Activated T-cell treated with anti-CD3 and anti-CD28 coated beads, Interleukin-2, amount 50 U/mL, for 24 hours (primary cell): ENCODE data around the gene MAGI1.

ENCODE experiments used
- DNase-seq: peaks from one replicate; pipeline ENCODE4 v3.0.0-alpha.2; 2020
- H3K27ac Mint-ChIP-seq: 2 replicates; pipeline ENCODE4 v1.8.0; 2020; ENCODE audit warnings: mild to moderate bottlenecking, mixed read lengths
- H3K27me3 Mint-ChIP-seq: 2 replicates; pipeline ENCODE4 v1.8.0; 2020; ENCODE audit warnings: mixed read lengths
- H3K36me3 Mint-ChIP-seq: 2 replicates; pipeline ENCODE4 v1.8.0; 2020; ENCODE audit warnings: low read depth, mixed read lengths
- H3K4me1 Mint-ChIP-seq: 2 replicates; pipeline ENCODE4 v1.8.0; 2020; ENCODE audit warnings: low read depth, mixed read lengths
- H3K4me3 Mint-ChIP-seq: 2 replicates; pipeline ENCODE4 v1.8.0; 2020; ENCODE audit warnings: mild to moderate bottlenecking, moderate library complexity, mixed read lengths
- H3K9me3 Mint-ChIP-seq: 2 replicates; pipeline ENCODE4 v1.8.0; 2020; ENCODE audit warnings: mixed read lengths

The MAGI1 gene

GRCh38 chr3:65819896-65820295 lies 218.8 kb downstream of the MAGI1 start:
- no peaks in the 10 kb centered on the region for H3K4me1 Mint-ChIP-seq
- H3K36me3 Mint-ChIP-seq = no peaks in the 10 kb centered on the region
- H3K4me3 Mint-ChIP-seq = no peak overlapping the region
- H3K27me3 Mint-ChIP-seq = no peaks in the 10 kb centered on the region
- no peaks in the 10 kb centered on the region for H3K9me3 Mint-ChIP-seq
- H3K27ac Mint-ChIP-seq = no peak overlapping the region
- no peak for DNase-seq

GRCh38 chr3:65817553-65818126 lies 221.1 kb downstream of the MAGI1 start:
- no peaks in the 10 kb centered on the region for H3K9me3 Mint-ChIP-seq
- H3K27me3 Mint-ChIP-seq = no peaks in the 10 kb centered on the region
- DNase-seq = no peak
- H3K4me3 Mint-ChIP-seq = no peak overlapping the region
- no peaks in the 10 kb centered on the region for H3K4me1 Mint-ChIP-seq
- no peak overlapping the region for H3K27ac Mint-ChIP-seq
- no peaks in the 10 kb centered on the region for H3K36me3 Mint-ChIP-seq

- Mint-ChIP-seq H3K9me3 (no peaks in the 10 kb centered on the region), H3K36me3 (no peaks in the 10 kb centered on the region), H3K27me3 (no peaks in the 10 kb centered on the region), H3K4me3 (no peak overlapping the region), H3K4me1 (no peaks in the 10 kb centered on the region), H3K27ac (no peak overlapping the region)
- DNase-seq = no peak
Measured at GRCh38 chr3:65816208-65816607, 222.5 kb downstream of the MAGI1 start.

- H3K27ac Mint-ChIP-seq = no peak overlapping the region
- H3K4me1 Mint-ChIP-seq = no peaks in the 10 kb centered on the region
- DNase-seq = no peak
- no peaks in the 10 kb centered on the region for H3K36me3 Mint-ChIP-seq
- H3K4me3 Mint-ChIP-seq = no peak overlapping the region
- H3K9me3 Mint-ChIP-seq = no peaks in the 10 kb centered on the region
- no peaks in the 10 kb centered on the region for H3K27me3 Mint-ChIP-seq
Measured at GRCh38 chr3:65814845-65815578, 223.7 kb downstream of the MAGI1 start.

GRCh38 chr3:65811892-65812291 lies 226.8 kb downstream of the MAGI1 start:
- Mint-ChIP-seq H3K4me3 (no peak overlapping the region), H3K9me3 (peaks cover 3% of the 10 kb centered on the region), H3K36me3 (no peaks in the 10 kb centered on the region), H3K4me1 (no peaks in the 10 kb centered on the region), H3K27me3 (no peaks in the 10 kb centered on the region), H3K27ac (no peak overlapping the region)
- DNase-seq = no peak

GRCh38 chr3:65811086-65811761 lies 227.5 kb downstream of the MAGI1 start:
- Mint-ChIP-seq H3K36me3 (no peaks in the 10 kb centered on the region), H3K4me3 (no peak overlapping the region), H3K27me3 (no peaks in the 10 kb centered on the region), H3K27ac (no peak overlapping the region), H3K9me3 (peaks cover 3% of the 10 kb centered on the region), H3K4me1 (no peaks in the 10 kb centered on the region)
- DNase-seq = no peak

GRCh38 chr3:65810302-65810701 lies 228.4 kb downstream of the MAGI1 start:
- no peaks in the 10 kb centered on the region for H3K36me3 Mint-ChIP-seq
- no peaks in the 10 kb centered on the region for H3K27me3 Mint-ChIP-seq
- H3K4me1 Mint-ChIP-seq = no peaks in the 10 kb centered on the region
- peaks cover 3% of the 10 kb centered on the region for H3K9me3 Mint-ChIP-seq
- no peak overlapping the region for H3K4me3 Mint-ChIP-seq
- no peak overlapping the region for H3K27ac Mint-ChIP-seq
- DNase-seq = no peak

- Mint-ChIP-seq H3K4me1 (no peaks in the 10 kb centered on the region), H3K4me3 (no peak overlapping the region), H3K27me3 (no peaks in the 10 kb centered on the region), H3K36me3 (no peaks in the 10 kb centered on the region), H3K9me3 (peaks cover 3% of the 10 kb centered on the region), H3K27ac (no peak overlapping the region)
- DNase-seq = no peak
Measured at GRCh38 chr3:65809641-65810150, 229.0 kb downstream of the MAGI1 start.

- Mint-ChIP-seq H3K9me3 (peaks cover 6% of the 10 kb centered on the region), H3K36me3 (no peaks in the 10 kb centered on the region), H3K27me3 (no peaks in the 10 kb centered on the region), H3K27ac (no peak overlapping the region), H3K4me1 (no peaks in the 10 kb centered on the region), H3K4me3 (no peak overlapping the region)
- DNase-seq = no peak
Measured at GRCh38 chr3:65808824-65809223, 229.9 kb downstream of the MAGI1 start.

GRCh38 chr3:65808407-65808806 lies 230.3 kb downstream of the MAGI1 start:
- H3K27ac Mint-ChIP-seq = no peak overlapping the region

GRCh38 chr3:65807225-65807624 lies 231.5 kb downstream of the MAGI1 start:
- Mint-ChIP-seq H3K9me3 (peaks cover 6% of the 10 kb centered on the region), H3K36me3 (no peaks in the 10 kb centered on the region), H3K4me1 (no peaks in the 10 kb centered on the region), H3K4me3 (no peak overlapping the region), H3K27ac (no peak overlapping the region), H3K27me3 (no peaks in the 10 kb centered on the region)
- no peak for DNase-seq

More at GRCh38 chr3:65808407-65808806, 230.3 kb downstream of the MAGI1 start:
- Mint-ChIP-seq H3K4me3 (no peak overlapping the region), H3K9me3 (peaks cover 6% of the 10 kb centered on the region), H3K4me1 (no peaks in the 10 kb centered on the region), H3K36me3 (no peaks in the 10 kb centered on the region), H3K27me3 (no peaks in the 10 kb centered on the region)
- DNase-seq = no peak

- H3K9me3 Mint-ChIP-seq = peaks cover 6% of the 10 kb centered on the region
- H3K27me3 Mint-ChIP-seq = no peaks in the 10 kb centered on the region
- no peaks in the 10 kb centered on the region for H3K4me1 Mint-ChIP-seq
- no peak overlapping the region for H3K4me3 Mint-ChIP-seq
- no peaks in the 10 kb centered on the region for H3K36me3 Mint-ChIP-seq
- H3K27ac Mint-ChIP-seq = no peak overlapping the region
- no peak for DNase-seq
Measured at GRCh38 chr3:65806600-65806999, 232.1 kb downstream of the MAGI1 start.

- Mint-ChIP-seq H3K9me3 (peaks cover 3% of the 10 kb centered on the region), H3K4me1 (no peaks in the 10 kb centered on the region), H3K4me3 (no peak overlapping the region), H3K27me3 (no peaks in the 10 kb centered on the region), H3K36me3 (no peaks in the 10 kb centered on the region), H3K27ac (no peak overlapping the region)
- no peak for DNase-seq
Measured at GRCh38 chr3:65796676-65797075, 242.0 kb downstream of the MAGI1 start.

GRCh38 chr3:65795166-65795565 lies 243.6 kb downstream of the MAGI1 start:
- Mint-ChIP-seq H3K27ac (no peak overlapping the region), H3K9me3 (peaks cover 3% of the 10 kb centered on the region), H3K4me3 (no peak overlapping the region), H3K4me1 (no peaks in the 10 kb centered on the region), H3K27me3 (no peaks in the 10 kb centered on the region), H3K36me3 (no peaks in the 10 kb centered on the region)
- no peak for DNase-seq
